T1000 (cell line): ENCODE data around the gene ATP8B4.

Experiments used
- DNase-seq: peaks from one replicate; lab custom pipeline; 2025; ENCODE audit warnings: mixed read lengths; lab: John Stamatoyannopoulos, UW

ATP8B4 gene

DNA sequence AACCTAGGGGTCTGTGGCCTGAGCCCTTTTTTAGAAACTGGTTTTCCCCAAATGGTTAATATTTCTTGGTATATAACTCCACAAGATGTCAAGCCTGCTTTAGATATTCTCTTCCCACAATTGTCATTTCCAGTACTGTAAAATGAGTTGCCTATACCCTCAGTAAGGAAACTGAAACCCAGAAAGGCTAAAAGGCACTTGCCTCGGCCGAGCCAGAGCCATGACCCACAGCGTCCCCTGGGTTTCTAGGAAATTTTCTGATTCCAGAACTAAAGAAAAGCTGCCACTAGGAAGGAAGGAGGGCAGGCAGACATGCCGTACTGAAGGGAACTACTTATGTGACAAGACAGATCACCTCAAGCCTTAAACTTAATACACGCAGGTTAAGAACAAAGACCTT, 59.1 kb downstream of the ATP8B4 start:
- no peak for DNase-seq

DNA sequence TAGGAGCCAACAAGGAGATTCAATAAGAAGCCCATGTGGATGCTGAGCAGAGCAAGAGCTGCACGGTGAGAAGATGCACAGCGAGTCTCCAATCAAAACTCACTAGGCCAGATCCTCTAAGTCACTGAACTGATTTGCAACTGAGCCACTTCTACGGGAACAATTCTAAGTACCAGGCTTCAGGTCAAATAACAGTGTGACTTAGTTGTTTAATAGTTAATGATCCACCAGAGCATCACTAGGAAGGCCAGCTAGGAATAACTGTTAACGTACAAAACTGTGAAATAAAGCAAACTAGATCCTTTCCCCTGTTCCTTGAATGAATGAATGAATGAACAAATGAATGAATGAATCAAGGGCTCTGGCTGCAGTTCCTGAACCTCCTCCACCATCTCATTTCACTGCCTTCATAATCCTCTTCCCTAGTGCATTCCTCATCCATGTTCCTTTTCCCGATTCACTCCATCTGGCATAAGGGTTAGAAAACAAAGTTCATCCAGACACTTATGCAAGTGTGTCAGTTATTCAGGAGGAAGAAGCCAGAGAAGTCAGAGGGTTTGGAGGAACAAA, 59.7 kb downstream of the ATP8B4 start:
- no peak for DNase-seq

DNA sequence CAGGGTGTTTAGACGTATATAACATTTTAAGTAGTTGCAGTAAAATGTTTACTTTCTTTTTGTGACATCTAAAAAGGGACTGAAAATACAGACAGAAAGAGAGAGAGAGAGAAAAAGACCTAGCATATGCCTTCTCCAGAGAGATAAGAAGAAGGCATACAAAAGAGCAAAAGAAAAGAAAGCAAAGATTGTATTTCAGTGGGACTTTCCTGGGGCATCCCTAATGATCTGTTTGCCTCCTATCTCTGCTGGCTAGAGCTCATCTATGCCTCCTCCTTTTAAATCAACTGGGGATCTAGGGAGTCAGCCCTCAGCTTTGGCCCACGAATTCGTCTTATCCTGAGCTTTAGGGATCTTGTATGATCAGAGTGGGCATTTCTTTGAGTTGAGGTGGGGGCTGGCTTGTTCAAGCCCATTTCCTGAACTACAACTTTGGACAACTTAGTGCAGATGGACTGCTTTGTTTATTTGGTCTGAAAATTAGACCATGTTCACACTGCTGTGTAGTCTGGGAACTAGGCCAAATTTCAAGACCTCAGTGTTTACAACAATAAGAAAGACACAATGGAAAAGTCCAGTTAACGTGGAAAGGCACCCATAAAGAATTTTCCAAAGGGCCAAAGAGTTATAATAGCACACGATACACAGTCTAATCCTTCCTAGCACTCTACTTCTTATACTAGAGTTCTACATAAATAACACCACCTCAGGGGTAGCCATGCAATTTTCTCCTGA, 61.0 kb downstream of the ATP8B4 start:
- no peak for DNase-seq

DNA sequence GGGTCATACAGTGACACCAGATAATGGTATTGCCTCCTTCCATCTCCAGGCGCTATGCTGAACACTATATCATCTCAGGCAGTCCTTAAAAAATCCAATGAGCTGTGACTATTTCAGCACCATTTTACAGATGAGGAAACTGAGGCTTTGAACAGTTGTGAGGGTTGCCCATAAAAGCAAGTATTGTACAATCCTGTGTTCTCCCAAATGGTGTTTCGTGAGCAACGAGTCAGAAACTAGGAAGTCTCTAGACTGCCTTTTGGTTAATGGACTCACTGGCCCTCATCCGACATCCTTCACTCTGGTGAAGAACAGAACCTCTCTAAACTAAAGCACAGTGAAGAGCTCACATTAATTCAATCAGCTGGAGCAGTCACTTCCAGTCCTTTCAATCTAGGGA, 61.8 kb downstream of the ATP8B4 start:
- DNase-seq: no peak

DNA sequence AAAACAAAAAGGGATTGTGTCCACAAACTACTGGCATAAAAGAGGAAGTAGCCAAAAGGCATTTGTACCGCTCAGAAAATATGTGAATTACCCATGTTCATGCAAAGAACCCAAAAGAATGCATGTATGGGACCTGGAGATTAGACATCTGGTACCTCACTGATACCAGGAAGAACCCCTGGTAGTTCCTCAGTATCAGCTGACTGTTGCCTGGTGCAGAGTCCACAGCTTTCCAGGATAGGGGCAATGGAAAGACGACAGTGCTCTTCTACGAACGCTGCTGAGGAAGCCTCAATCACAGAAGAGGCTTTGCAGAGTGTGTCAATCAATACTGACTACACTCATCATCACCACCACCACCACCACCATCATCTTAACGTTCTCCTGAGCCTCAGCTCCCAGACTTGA, 63.3 kb downstream of the ATP8B4 start:
- DNase-seq: no peak

DNA sequence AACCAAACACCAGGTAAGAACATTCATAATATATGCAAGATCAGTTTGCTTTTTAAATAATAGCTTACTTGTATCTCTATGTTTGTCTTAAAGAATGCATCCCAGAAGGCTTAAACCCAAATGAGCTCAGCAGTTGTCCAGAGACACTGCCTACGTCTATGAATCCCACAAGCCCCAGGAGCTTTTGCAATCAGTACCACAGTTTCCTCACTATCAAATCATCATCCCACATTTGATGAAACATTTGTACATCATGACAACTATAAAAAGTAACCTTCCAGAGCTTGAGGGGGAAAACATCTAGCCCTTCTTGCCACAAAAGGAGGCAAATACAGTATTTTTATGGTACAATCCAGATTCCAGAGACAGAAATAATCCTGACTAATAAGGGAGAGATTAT, 63.7 kb downstream of the ATP8B4 start:
- DNase-seq: peak; percentile 13

DNA sequence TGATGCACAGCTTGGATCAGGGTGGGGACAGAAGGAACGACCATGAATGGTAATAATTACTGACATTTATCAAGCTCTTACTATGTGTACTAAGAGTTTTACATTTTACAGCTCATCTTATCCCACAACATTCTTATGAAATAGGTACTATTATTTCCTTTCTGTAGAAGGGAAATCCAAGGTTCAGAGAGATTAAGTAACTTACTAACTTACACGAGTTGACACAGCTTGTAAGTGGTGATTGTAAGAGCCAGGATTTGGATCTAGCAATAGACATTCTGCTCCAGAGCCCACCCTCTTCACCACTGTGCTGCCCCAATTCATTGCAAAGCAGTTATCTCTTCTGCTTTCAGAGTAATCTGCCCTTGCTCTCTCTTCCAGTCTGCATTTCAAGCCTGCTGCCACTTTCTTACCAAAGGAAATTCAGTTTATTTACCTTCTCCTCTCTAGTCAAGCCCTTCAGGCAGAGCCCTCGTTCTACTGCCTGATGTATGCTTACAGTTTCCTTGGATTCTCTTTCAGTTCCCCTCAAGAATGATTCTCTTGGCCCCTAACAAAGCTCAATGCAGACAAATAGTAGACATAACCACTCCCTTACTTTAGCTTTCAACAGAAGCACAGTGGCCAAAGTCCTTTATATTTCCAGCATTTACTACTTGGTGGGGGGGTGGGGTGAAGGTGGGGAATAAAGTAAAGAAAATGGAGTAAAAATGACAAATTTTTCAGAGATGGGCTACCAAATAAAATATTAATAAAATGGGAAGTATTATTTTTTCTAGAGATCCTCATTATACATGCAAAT, 65.8 kb downstream of the ATP8B4 start:
- no peak for DNase-seq

DNA sequence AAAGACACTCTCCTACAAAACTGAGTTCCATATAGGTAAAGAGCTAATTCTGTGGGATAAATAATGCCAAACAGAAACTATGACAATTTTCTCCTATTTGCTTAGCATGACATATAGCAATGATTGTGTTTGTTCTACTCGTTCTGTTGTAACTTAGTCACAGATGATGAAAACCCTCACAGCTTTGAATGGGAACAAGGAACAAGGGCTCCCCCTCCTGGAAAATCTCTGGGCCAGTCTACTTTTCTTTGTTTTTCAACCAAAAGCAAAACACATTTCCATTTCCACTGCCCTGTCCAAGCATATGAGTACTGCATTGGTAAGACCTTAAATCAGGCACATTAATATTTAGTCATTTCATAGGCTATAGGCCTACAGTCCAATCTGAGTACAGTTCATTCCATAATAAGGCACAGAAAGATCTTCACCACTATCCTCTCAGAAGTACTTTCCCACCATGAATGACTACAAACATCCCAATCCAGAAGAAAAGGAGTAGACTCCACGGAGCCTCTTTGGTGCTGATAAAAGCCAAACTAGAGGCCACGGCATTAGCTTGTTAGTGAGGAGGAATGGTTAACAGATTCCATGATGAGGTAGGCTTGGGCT, 67.1 kb downstream of the ATP8B4 start:
- peak; percentile 28 for DNase-seq

DNA sequence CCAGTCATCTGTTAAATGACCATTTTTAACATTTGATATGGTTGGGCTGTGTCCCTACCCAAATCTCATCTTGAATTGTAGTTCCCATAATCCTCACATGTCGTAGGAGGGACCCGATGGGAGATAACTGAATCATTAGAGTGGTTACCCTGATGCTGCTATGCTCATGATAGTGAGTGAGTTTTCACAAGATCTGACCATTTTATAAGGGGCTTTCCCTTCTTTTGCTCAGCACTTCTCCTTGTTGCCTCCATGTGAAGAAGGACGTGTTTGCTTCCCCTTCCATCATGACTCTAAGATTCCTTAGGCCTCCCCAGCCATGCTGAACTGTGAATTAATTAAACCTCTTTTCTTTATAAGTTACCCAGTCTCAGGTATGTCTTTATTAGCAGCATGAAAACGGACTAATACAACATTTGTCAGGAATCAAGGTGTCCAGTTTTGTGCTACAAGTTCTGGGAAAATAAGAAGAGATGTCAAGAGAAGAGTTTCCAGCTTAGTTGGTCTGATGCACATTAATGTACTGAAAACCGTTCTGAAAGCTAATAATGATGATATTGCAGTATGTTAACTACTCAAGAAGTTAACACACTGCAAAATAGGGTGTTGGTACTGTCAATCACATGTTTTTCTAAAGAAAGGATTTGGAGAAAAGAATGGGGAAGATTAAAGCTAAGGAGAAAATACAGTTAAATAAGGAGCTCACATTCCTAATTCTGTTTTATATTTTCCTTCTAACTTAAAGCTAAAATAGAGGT, 67.9 kb downstream of the ATP8B4 start:
- DNase-seq: no peak

DNA sequence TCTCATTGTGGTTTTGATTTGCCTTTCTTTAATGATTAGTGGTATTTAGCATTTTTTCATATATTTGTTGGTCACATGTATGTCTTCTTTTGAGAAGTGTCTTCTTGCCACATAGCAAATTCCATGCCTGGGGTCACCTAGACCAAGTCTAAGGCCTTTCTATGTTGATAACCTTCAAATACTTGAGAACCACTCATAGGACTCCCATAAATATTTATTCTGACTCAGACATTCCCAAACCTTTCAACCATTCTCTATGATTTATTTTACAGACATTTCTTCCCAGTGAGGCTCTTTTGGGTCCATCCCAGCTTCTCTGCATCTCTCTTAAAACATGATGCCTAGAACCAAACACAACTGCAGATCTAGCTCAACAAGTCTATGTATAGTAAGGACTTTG, 69.2 kb downstream of the ATP8B4 start:
- no peak for DNase-seq

DNA sequence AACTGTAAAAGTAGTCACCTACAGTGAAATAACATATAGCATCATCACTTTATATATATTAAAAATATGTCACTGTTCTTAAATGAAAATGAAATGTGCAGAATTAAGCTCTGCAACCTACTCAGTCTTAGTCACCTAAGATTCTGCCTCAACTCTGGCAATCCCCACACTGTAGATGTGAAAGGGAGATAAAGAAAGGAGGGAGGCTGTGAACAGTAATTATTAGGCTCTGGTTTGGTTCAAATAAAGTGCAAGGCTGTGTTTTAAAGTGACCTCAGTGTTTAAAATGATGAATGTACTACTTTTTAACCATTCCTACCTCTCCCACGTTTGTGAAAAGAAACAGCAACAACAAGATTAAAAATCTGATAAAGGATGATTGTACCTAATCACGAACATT, 72.2 kb downstream of the ATP8B4 start:
- no peak for DNase-seq

DNA sequence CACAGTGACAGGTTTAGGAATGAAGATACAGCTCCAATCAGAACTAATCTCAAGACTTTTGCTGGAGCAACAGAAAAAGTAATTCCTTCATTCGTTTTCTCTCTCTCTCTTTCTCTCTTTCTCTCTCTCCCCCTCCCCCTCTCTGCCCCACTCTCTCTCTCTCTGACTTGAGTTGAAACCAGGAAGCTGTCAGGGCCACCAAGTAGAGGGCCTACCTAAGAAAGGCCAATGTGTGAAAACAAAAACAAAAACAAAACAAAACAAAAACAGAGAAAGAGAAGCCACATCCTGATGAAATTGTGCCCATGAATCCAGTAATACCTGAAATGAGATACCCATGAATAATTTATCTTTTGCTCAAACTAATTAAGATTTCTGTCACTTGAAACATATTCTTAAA, 72.9 kb downstream of the ATP8B4 start:
- no peak for DNase-seq

DNA sequence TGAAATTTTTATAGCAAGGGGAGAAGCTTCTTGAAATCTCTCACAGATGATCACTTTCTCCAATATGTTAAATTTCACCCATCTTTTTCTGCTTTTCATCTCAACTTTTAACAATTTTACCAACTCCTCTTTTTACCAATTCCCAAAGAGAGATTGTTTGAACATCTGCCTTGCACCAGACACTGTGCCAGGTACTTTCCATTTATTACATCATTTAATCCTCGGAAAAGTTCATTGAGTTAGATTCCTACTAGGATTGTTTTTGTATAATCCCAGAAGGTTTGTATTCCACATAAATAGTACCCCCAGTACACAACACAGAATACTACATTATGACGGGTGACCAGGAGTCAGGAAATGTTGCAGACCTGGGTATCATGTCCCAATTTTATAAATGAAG, 74.1 kb downstream of the ATP8B4 start:
- no peak for DNase-seq

DNA sequence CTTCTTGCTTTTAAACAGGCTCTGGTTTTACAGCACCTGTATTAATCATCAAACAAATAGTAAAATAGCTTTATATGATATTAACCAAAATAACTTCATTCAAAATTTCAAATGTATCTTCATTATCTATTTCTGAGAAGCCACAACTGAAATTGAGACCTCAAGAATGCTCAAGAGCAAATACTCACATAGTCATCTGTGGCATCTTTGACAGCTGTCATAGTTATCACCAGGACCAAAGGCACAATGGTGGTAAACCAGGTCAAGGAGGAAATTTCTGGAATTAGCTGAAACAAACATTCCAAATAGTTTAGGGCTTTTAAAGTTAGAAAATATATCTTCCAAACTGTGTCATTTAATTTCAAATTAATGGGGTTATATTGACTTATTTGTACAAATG, 74.6 kb downstream of the ATP8B4 start:
- no peak for DNase-seq

DNA sequence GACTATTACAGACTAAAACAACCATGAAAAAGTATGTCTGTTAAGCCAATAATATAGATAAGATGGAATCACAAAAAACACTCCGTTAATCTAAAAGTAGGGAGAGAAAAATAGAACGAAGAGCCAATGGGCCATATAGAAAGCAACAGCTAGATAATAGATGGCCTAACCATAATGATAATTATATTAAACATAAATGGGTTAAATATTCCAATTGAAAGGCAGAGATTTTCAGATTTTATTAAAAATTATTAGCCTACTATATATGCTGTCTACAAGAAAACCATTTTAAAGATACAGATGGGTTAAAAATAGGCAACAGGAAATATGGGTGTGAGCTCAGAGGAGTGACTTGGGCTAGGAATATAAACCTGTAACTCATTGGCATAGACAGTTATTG, 76.3 kb downstream of the ATP8B4 start:
- DNase-seq: no peak

DNA sequence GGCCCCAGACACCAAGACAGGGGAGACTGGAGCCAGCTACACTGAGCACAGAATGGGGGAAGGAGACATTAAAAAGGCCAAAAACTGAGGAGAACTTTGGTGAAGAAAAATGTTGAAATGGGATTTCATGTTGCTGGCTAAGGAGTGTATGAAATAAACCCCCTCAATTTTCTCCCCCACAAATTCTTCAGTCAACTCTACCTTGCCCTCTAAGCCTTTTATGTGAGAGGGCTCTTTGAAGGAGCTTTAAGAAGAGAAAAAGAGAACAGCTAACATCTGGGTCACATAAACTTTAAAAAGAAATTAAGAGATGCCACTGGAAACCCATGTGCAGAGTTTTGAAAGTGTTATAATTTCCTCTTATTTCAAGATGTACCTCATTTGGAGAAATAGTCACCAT, 88.6 kb downstream of the ATP8B4 start:
- DNase-seq: no peak

DNA sequence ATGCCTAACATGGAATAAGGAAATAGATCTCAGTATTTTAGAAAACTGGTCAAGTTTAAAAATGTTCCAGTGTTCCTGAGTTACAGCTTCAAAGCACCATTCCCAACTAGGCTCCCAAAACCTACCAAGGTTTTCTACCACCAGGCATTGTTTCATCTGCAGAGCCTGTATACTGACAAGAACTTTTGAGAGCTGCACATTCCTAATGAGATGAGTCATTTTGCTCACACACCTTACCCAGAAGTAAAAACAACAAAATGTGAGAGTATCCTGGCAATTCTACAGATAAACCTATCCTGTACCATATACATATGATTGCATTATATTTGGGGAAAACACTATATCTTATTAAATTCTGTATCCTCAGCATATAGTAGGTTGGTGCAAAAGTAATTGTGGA, 90.7 kb downstream of the ATP8B4 start:
- no peak for DNase-seq

DNA sequence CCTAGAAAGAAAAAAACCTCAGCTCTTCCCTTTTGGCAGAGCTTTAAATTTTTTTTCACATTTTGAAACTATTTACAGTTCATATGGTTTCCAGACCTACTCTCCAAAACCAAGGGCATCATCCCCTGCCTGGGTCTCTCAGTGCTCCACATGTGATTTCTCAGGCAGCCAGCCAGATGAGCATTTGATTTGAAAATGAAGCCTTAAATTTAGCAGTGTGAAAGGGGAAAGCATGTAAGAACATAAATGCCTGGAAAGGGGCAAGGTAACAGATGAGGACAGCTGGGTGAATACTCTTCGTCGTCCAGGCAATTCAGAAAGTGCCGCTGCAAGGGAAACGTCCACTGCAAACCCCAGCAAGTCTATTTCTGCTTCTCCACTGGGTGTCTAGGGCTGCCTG, 94.8 kb downstream of the ATP8B4 start:
- no peak for DNase-seq

DNA sequence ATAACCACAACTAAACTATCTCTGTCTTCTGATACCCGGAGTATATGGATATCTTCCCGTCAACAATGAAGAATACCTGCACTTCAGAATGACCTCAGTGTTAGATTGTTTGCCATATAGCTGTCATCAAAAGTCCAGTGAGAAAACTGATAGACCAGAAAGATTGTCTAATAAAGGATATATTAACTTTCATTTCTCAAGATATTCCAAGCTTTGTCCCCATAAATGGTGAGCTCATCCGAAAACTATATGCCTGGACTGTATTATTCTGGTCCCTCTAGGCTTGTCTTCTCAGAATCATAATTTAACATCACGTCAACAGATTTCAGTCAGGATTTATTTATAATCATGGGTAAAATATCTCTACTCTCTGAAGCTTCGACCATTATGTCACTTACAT, 100.5 kb downstream of the ATP8B4 start:
- no peak for DNase-seq

DNA sequence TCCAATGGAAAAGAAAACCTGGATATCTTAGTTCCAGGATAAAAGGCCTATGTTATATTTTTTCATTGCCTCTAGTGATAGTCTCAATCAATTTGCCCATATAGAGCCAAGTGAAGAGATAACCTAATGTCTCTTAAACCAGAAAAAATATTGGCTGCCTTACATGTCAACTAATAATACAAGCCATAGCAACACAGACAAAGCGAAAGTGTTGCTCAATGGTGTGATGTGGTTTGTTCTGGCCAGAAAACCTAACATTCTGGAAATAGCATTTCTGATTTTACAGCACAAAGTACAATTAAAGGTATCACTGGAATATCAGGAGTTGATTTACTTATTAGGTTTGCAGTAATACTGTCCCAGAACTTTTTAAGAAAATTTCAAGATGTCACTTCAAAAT, 101.5 kb downstream of the ATP8B4 start:
- no peak for DNase-seq

DNA sequence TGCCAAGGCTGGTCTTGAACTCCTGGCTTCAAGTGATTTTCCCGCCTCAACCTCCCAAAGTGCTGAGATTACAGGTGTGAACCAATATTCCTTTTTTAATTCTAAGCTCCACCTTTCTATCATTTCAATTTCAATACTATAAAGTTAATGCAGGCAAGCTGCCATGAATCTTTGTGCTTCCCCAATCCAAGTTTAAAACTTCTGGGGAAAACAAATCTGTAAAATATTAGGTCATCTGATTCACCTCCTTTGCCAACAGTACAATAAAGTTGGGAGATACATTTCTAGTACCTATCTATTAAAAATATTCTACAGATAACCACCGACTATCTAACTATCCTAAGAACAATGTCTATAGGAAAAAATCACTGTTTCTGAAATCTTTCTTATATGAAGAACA, 102.1 kb downstream of the ATP8B4 start:
- no peak for DNase-seq

DNA sequence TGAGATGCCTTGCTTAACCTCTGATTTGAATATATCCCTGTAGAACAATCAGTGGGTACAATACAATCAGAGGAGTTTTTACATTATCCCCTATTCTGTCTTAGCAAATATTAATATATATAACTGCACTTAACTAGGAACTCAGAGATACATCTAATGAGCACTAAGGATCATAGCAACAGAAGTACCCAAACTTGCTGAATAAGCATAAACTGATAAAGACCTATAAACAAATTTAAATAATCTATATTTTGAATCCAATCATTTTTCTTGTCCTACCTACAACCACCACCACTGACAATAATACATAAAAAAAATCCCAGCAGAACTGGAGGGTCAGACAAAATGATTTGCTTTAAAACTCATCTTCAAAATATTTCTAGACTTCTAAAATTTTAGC, 106.2 kb downstream of the ATP8B4 start:
- no peak for DNase-seq
